GM12878 (cell line): Measurements from ENCODE around the gene CKS2. TPM values are rescaled to one million over a fixed set of nuclear protein-coding genes. Genes with fewer than 3 reads are reported as not detected.

ENCODE experiments used
- ATAC-seq: fragments of 200-7000 bp; cut with Tn5 transposase; 3 replicates; pipeline ENCODE4 v1.9.1; 2020; ENCODE audit warnings: mild to moderate bottlenecking, moderate library complexity
- BruUV-seq: library from RNA; stranded (reverse); fragments of 400-500 nt; replicated peaks from 2 replicates; lab custom pipeline; 2021; lab: Mats Ljungman, UMichigan
- CTCF ChIA-PET: fragments of 300-600 bp; sonication (Branson Sonifier 250); formaldehyde crosslinking; extraction: SDS; loops from one replicate; lab custom pipeline; 2021; ENCODE audit warnings: inconsistent platforms; lab: Yijun Ruan, JAX
- POLR2A ChIA-PET: fragments of 350-600 bp; formaldehyde crosslinking; extraction: SDS; loops from one replicate; lab custom pipeline; 2021; ENCODE audit warnings: inconsistent platforms; lab: Charles Lee
- RAD21 ChIA-PET: fragments of 300-600 bp; sonication (Branson Sonifier 250); formaldehyde crosslinking; loops from one replicate; lab custom pipeline; 2023; ENCODE audit warnings: antibody characterized with exemption; ENCODE audit not compliant: unreplicated experiment; lab: Charles Lee
- SMC1A ChIA-PET: fragments of 300-600 bp; sonication (Branson Sonifier 250); formaldehyde crosslinking; loops from one replicate; lab custom pipeline; 2023; ENCODE audit not compliant: unreplicated experiment, uncharacterized antibody; lab: Charles Lee
- DNase-seq: peaks from one replicate; pipeline ENCODE4 v3.0.0-alpha.2; 2011; ENCODE audit warnings: low read depth, low spot score
- FAIRE-seq: peaks from 3 replicates; lab custom pipeline; 2011; peaks lifted over from hg19 to GRCh38; lab: Jason Lieb, UNC
- H2AFZ ChIP-seq: 2 replicates; pipeline ENCODE4 v1.6.0; 2011; ENCODE audit warnings: low read depth, low read length, control low read depth; ENCODE audit not compliant: control insufficient read depth
- H3K27ac ChIP-seq: 2 replicates; pipeline ENCODE4 v1.5.1; 2011; ENCODE audit warnings: control low read depth; ENCODE audit not compliant: control insufficient read depth, insufficient read depth
- H3K27me3 ChIP-seq, 2 experiments: replicated peaks in 1 of 2; 2 replicates each; pipeline versions ENCODE4 v1.6.0 to v1.6.1; 2011; ENCODE audit warnings: low read length in 1 of 2; ENCODE audit not compliant: control insufficient read depth in 2 of 2, insufficient read depth in 2 of 2
- H3K36me3 ChIP-seq, 2 experiments: 2 replicates each; pipeline ENCODE4 v1.5.1; 2011; ENCODE audit warnings: low read length in 1 of 2; ENCODE audit not compliant: control insufficient read depth in 2 of 2, insufficient read depth in 2 of 2
- H3K4me1 ChIP-seq: 2 replicates; pipeline ENCODE4 v1.6.1; 2011; ENCODE audit warnings: mild to moderate bottlenecking, low read length, moderate library complexity, mixed read lengths; ENCODE audit not compliant: control insufficient read depth, insufficient read depth
- H3K4me2 ChIP-seq: 2 replicates; pipeline ENCODE4 v1.6.0; 2011; ENCODE audit warnings: control low read depth; ENCODE audit not compliant: control insufficient read depth, insufficient read depth
- H3K4me3 ChIP-seq: fragments of 200-600 bp; sonication (generic); 2 replicates; pipeline ENCODE4 v1.5.1; 2016
- H3K79me2 ChIP-seq: 2 replicates; pipeline ENCODE4 v1.6.0; 2011; ENCODE audit warnings: low read length; ENCODE audit not compliant: control insufficient read depth, insufficient read depth
- H3K9ac ChIP-seq: 2 replicates; pipeline ENCODE4 v1.8.0; 2011; ENCODE audit warnings: low read length, control low read depth, mixed read lengths; ENCODE audit not compliant: control insufficient read depth, insufficient read depth
- H3K9me3 ChIP-seq: replicated peaks from 3 replicates; pipeline ENCODE4 v1.5.1; 2011; ENCODE audit warnings: mild to moderate bottlenecking, low read length; ENCODE audit not compliant: control insufficient read depth, insufficient read depth
- H4K20me1 ChIP-seq: 2 replicates; pipeline ENCODE4 v1.6.0; 2011; ENCODE audit not compliant: control insufficient read depth, insufficient read depth
- BACH1 ChIP-seq: fragments of 450-650 bp; IDR thresholded peaks from 2 replicates; pipeline ENCODE4 v1.6.1; 2017; ENCODE audit warnings: mild to moderate bottlenecking, borderline replicate concordance
- CBX3 ChIP-seq: fragments of 200-600 bp; sonication (generic); IDR thresholded peaks from 2 replicates; pipeline ENCODE4 v1.6.1; 2016; ENCODE audit warnings: low read depth, borderline replicate concordance
- CHD1 ChIP-seq: IDR thresholded peaks from 2 replicates; pipeline ENCODE4 v1.6.1; 2012; ENCODE audit warnings: low read depth, low read length, improper control_type of control experiment
- HDGF ChIP-seq: fragments of 450-650 bp; IDR thresholded peaks from 2 replicates; pipeline ENCODE4 v1.6.1; 2016; ENCODE audit warnings: antibody characterized with exemption
- MTA2 ChIP-seq: fragments of 450-650 bp; IDR thresholded peaks from 2 replicates; pipeline ENCODE4 v1.6.1; 2016; ENCODE audit warnings: low read depth, mild to moderate bottlenecking, moderate library complexity
- RBBP5 ChIP-seq: fragments of 200-600 bp; sonication (generic); conservative IDR thresholded peaks from 2 replicates; pipeline ENCODE4 v1.6.1; 2016
- WGBS: methylation state at CpG from one replicate; pipeline ENCODE4 v1.1.6; 2016; ENCODE audit warnings: low lambda C conversion rate; ENCODE audit not compliant: insufficient replicate concordance, insufficient coverage; ENCODE audit errors: missing lambda C conversion rate; 5-methylcytosine and 5-hydroxymethylcytosine counted together
- in situ Hi-C: fragments of 300-500 bp; cut with MboI; formaldehyde crosslinking; loops from 9 replicates; pipeline ENCODE4 v1.14.3; 2018; ENCODE audit warnings: mixed read lengths
- intact Hi-C: fragments of 100-400 bp; cut with micrococcal nuclease; formaldehyde crosslinking; loops from one replicate; pipeline ENCODE4 v1.14.2; 2022; ENCODE audit not compliant: unreplicated experiment
- polyA plus RNA-seq, 11 experiments: library from polyadenylated mRNA; depleted of rRNA in 4 of 11; unstranded in 6 of 11; stranded (reverse) in 5 of 11; fragments of >200 nt; fragmentation: Nextera tagmentation in 4 of 11; fragmentation: Illumina TruSeq in 1 of 11; extraction: Ambion mirVana in 4 of 11; extraction: Trizol in 1 of 11; gene quantifications; 1 replicate in 1 of 11; 2 replicates in 10 of 11; pipeline versions ENCODE4 v1.2.1 to v1.2.3, GENCODE V29; 2011 to 2016; ENCODE audit warnings: inconsistent platforms in 2 of 11, missing spikeins in 2 of 11, low read depth in 1 of 11
- total RNA-seq, 4 experiments: library from RNA; depleted of rRNA in 3 of 4; stranded (reverse); fragments of >200 nt in 3 of 4; fragmentation: Illumina TruSeq in 1 of 4; extraction: Trizol in 1 of 4; gene quantifications; 2 replicates each; pipeline versions ENCODE4 v1.2.1 to v1.2.3, GENCODE V29; 2013 to 2021
- TF ChIP-seq, protein P1 (sequence below): fragments of 450-650 bp; IDR thresholded peaks from 2 replicates; pipeline ENCODE4 v1.6.1; 2016; ENCODE audit warnings: mild to moderate bottlenecking, moderate library complexity, borderline replicate concordance
- TF ChIP-seq, protein P2 (sequence below): fragments of 450-650 bp; IDR thresholded peaks from 2 replicates; pipeline ENCODE4 v1.6.1; 2018; ENCODE audit warnings: mild to moderate bottlenecking, low read depth, moderate library complexity; ENCODE audit not compliant: partially characterized antibody
- TF ChIP-seq, protein P3 (sequence below): fragments of 450-650 bp; IDR thresholded peaks from 2 replicates; pipeline ENCODE4 v1.6.1; 2016; ENCODE audit warnings: mild to moderate bottlenecking

Gene CKS2
- total and polyA plus RNA-seq, 10 of the 15 experiments (the other 5 are each of a cell fraction or from before 2014, with no cell fraction given): 172 to 1,251 (median 503) TPM

DNA sequence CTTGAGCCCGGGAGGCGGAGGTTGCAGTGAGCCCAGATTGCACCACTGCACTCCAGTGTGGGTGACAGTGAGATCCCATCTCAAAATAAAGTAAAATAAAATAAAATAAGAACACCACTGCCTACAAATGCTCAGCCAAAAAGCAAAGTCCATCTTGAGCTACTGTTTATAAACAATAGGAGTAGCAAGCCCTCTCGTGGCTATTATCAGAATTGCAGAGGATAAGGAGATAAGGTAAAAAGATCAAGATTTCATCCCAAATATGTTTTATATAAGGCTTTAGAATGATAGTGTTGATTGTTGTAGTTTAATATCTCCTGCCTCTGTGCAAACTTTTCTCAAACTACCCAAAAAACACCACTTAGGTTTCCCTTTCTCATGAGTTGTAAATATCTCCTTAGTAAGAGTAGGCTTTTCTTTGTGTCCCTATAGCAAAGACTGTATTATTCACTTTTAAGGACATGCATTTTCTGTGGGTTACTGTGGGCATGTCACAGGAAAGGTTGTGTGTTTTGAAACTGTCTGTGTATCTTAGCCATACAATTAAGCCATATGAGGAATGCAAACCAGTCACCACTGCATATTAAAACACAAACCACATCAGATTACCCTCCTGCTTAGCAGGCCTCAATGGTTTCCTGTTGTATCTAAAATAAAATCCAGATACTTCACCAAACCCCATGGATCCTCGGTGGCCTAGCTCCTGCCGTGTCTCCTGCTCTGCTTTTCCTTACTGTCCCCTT lies 31.8 kb upstream of the CKS2 start (continued):
- TF ChIP-seq, protein P1, sequence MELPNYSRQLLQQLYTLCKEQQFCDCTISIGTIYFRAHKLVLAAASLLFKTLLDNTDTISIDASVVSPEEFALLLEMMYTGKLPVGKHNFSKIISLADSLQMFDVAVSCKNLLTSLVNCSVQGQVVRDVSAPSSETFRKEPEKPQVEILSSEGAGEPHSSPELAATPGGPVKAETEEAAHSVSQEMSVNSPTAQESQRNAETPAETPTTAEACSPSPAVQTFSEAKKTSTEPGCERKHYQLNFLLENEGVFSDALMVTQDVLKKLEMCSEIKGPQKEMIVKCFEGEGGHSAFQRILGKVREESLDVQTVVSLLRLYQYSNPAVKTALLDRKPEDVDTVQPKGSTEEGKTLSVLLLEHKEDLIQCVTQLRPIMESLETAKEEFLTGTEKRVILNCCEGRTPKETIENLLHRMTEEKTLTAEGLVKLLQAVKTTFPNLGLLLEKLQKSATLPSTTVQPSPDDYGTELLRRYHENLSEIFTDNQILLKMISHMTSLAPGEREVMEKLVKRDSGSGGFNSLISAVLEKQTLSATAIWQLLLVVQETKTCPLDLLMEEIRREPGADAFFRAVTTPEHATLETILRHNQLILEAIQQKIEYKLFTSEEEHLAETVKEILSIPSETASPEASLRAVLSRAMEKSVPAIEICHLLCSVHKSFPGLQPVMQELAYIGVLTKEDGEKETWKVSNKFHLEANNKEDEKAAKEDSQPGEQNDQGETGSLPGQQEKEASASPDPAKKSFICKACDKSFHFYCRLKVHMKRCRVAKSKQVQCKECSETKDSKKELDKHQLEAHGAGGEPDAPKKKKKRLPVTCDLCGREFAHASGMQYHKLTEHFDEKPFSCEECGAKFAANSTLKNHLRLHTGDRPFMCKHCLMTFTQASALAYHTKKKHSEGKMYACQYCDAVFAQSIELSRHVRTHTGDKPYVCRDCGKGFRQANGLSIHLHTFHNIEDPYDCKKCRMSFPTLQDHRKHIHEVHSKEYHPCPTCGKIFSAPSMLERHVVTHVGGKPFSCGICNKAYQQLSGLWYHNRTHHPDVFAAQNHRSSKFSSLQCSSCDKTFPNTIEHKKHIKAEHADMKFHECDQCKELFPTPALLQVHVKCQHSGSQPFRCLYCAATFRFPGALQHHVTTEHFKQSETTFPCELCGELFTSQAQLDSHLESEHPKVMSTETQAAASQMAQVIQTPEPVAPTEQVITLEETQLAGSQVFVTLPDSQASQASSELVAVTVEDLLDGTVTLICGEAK: no peak
- TF ChIP-seq MTA2 (no peak), BACH1 (no peak)

DNA sequence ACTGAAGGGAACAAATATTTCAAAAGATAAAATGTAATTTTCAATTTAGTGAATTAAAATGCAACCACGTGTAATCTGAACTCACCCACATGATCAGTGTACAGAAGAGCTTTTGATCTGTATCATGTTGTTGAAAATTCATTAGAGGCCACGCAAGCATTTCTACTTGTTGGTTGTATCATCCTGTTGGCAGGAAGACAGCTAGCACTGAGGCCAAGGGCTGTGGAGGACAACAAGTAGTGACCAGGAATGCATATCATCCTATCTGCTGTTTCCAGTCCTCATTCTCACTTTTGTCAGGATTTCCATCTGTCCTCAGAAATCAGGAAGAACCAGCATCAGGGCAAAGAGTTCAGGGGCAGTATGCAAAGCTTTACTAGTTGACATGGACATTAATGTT lies 29.9 kb upstream of the CKS2 start:
- in situ Hi-C loops: no loop called here
- RAD21 ChIA-PET: interaction anchor here (1.0 kb wide), 1 partner anchor 15 kb away, joined by 3 read pairs; no protein-coding TSS in a partner anchor
- no peak for FAIRE-seq
- WGBS: 73% methylated on average over 2 of the region's 2 CpGs
- peaks cover 3% of the 10 kb centered on the region; the same call in 1 of the 2 replicates for H3K4me1 ChIP-seq
- POLR2A ChIA-PET: no interaction called here
- H4K20me1 ChIP-seq: no peaks in the 10 kb centered on the region
- no peaks in the 10 kb centered on the region; the same call in 2 of the 3 replicates for H3K9me3 ChIP-seq
- no peak overlapping the region for H3K4me3 ChIP-seq
- CTCF ChIA-PET: no interaction called here
- H3K27me3 ChIP-seq: no peaks in the 10 kb centered on the region
- no peak overlapping the region for H2AFZ ChIP-seq
- no peak overlapping the region for H3K4me2 ChIP-seq
- H3K9ac ChIP-seq: no peak overlapping the region
- H3K79me2 ChIP-seq: no peaks in the 10 kb centered on the region
- TF ChIP-seq HDGF: no peak
- TF ChIP-seq RBBP5: no peak
- TF ChIP-seq CHD1: no peak
- no peak for TF ChIP-seq CBX3
- TF ChIP-seq, protein P2, sequence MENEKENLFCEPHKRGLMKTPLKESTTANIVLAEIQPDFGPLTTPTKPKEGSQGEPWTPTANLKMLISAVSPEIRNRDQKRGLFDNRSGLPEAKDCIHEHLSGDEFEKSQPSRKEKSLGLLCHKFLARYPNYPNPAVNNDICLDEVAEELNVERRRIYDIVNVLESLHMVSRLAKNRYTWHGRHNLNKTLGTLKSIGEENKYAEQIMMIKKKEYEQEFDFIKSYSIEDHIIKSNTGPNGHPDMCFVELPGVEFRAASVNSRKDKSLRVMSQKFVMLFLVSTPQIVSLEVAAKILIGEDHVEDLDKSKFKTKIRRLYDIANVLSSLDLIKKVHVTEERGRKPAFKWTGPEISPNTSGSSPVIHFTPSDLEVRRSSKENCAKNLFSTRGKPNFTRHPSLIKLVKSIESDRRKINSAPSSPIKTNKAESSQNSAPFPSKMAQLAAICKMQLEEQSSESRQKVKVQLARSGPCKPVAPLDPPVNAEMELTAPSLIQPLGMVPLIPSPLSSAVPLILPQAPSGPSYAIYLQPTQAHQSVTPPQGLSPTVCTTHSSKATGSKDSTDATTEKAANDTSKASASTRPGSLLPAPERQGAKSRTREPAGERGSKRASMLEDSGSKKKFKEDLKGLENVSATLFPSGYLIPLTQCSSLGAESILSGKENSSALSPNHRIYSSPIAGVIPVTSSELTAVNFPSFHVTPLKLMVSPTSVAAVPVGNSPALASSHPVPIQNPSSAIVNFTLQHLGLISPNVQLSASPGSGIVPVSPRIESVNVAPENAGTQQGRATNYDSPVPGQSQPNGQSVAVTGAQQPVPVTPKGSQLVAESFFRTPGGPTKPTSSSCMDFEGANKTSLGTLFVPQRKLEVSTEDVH: no peak
- TF ChIP-seq, protein P3, sequence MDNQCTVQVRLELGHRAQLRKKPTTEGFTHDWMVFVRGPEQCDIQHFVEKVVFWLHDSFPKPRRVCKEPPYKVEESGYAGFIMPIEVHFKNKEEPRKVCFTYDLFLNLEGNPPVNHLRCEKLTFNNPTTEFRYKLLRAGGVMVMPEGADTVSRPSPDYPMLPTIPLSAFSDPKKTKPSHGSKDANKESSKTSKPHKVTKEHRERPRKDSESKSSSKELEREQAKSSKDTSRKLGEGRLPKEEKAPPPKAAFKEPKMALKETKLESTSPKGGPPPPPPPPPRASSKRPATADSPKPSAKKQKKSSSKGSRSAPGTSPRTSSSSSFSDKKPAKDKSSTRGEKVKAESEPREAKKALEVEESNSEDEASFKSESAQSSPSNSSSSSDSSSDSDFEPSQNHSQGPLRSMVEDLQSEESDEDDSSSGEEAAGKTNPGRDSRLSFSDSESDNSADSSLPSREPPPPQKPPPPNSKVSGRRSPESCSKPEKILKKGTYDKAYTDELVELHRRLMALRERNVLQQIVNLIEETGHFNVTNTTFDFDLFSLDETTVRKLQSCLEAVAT: no peak
- TF ChIP-seq, all 136 proteins: peak for 0
- no peak for ATAC-seq
- H3K27ac ChIP-seq: no peak overlapping the region
- SMC1A ChIA-PET: no interaction called here
- BruUV-seq: no TSS peak
- DNase-seq: no peak
- no peaks in the 10 kb centered on the region for H3K36me3 ChIP-seq
- intact Hi-C loops: no loop called here
